ENCODE results near the gene SEMA3A. TPM values are rescaled to one million over a fixed set of nuclear protein-coding genes. Genes with fewer than 3 reads are reported as not detected.

The SEMA3A gene
- total and polyA plus RNA-seq, 2 experiments from 2014 or later: 24.5 to 48.4 TPM

GRCh38 chr7:83921941-83922607, 272.5 kb downstream of the SEMA3A start:
- no peak overlapping the region for H3K9ac ChIP-seq
- DNase-seq: peak; percentile 73

GRCh38 chr7:83921271-83921940, 273.2 kb downstream of the SEMA3A start:
- Histone ChIP-seq H2AFZ (no peak overlapping the region), H3K9me3 (ENCODE audit: low read depth) (no peaks in the 10 kb centered on the region), H3K4me1 (ENCODE audit: insufficient read depth) (no peaks in the 10 kb centered on the region), H3K4me3 (no peak overlapping the region), H3K79me2 (ENCODE audit: insufficient read depth) (no peaks in the 10 kb centered on the region), H4K20me1 (ENCODE audit: insufficient read depth) (no peaks in the 10 kb centered on the region), H3K27ac (no peak overlapping the region), H3K9ac (no peak overlapping the region), H3K36me3 (ENCODE audit: low read depth) (no peaks in the 10 kb centered on the region), H3K27me3 (replicated peaks; ENCODE audit: insufficient read depth) (no peaks in the 10 kb centered on the region), H3K4me2 (ENCODE audit: unreplicated experiment) (no peak overlapping the region), H3F3A (ENCODE audit: insufficient read depth) (peaks cover 10% of the 10 kb centered on the region; the same call in 1 of the 2 replicates), H3K9me2 (ENCODE audit: insufficient read depth) (no peaks in the 10 kb centered on the region)
- no peak for DNase-seq
- no peak for TF ChIP-seq EZH2 (IDR thresholded peaks at IDR 0.05; ENCODE audit: insufficient read depth, poor library complexity, severe bottlenecking)
- TF ChIP-seq EZH2phosphoT487 (IDR thresholded peaks at IDR 0.05; ENCODE audit: insufficient read depth, low read depth): no peak
- in situ Hi-C loops (cut with MboI): no loop called here
- WGBS, 2 experiments (ENCODE audit: low coverage in 1 of 2, low lambda C conversion rate in 2 of 2, missing lambda C conversion rate in 2 of 2): 94 to 95% methylated on average over 1 of the region's 1 CpG

More at GRCh38 chr7:83921941-83922607, 272.5 kb downstream of the SEMA3A start:
- H3K36me3 ChIP-seq (ENCODE audit: low read depth): no peaks in the 10 kb centered on the region
- peaks cover 10% of the 10 kb centered on the region; the same call in 1 of the 2 replicates for H3F3A ChIP-seq (ENCODE audit: insufficient read depth)
- no peak for TF ChIP-seq EZH2phosphoT487 (IDR thresholded peaks at IDR 0.05; ENCODE audit: insufficient read depth, low read depth)
- no peak for TF ChIP-seq EZH2 (IDR thresholded peaks at IDR 0.05; ENCODE audit: insufficient read depth, poor library complexity, severe bottlenecking)
- no peaks in the 10 kb centered on the region for H3K9me3 ChIP-seq (ENCODE audit: low read depth)
- no peaks in the 10 kb centered on the region for H3K27me3 ChIP-seq (replicated peaks; ENCODE audit: insufficient read depth)
- no peak overlapping the region for H3K4me2 ChIP-seq (ENCODE audit: unreplicated experiment)
- no peak overlapping the region for H2AFZ ChIP-seq
- in situ Hi-C loops (cut with MboI): no loop called here
- H4K20me1 ChIP-seq (ENCODE audit: insufficient read depth): no peaks in the 10 kb centered on the region
- H3K9me2 ChIP-seq (ENCODE audit: insufficient read depth): no peaks in the 10 kb centered on the region
- no peak overlapping the region for H3K4me3 ChIP-seq
- no peak overlapping the region for H3K27ac ChIP-seq
- H3K79me2 ChIP-seq (ENCODE audit: insufficient read depth): no peaks in the 10 kb centered on the region
- no peaks in the 10 kb centered on the region for H3K4me1 ChIP-seq (ENCODE audit: insufficient read depth)
- 3 to 4% methylated on average over 4 of the region's 4 CpGs for WGBS, 2 experiments (ENCODE audit: low coverage in 1 of 2, low lambda C conversion rate in 2 of 2, missing lambda C conversion rate in 2 of 2)

GRCh38 chr7:83918142-83918541, 276.4 kb downstream of the SEMA3A start:
- H3K4me3 ChIP-seq: no peak overlapping the region
- no peak overlapping the region for H3K9ac ChIP-seq
- no peaks in the 10 kb centered on the region for H3K9me3 ChIP-seq (ENCODE audit: low read depth)
- peaks cover 10% of the 10 kb centered on the region; the same call in 1 of the 2 replicates for H3F3A ChIP-seq (ENCODE audit: insufficient read depth)
- H3K27me3 ChIP-seq (replicated peaks; ENCODE audit: insufficient read depth): no peaks in the 10 kb centered on the region
- no peaks in the 10 kb centered on the region for H3K9me2 ChIP-seq (ENCODE audit: insufficient read depth)
- no peaks in the 10 kb centered on the region for H3K79me2 ChIP-seq (ENCODE audit: insufficient read depth)
- H3K4me1 ChIP-seq (ENCODE audit: insufficient read depth): no peaks in the 10 kb centered on the region
- no peaks in the 10 kb centered on the region for H4K20me1 ChIP-seq (ENCODE audit: insufficient read depth)
- no peaks in the 10 kb centered on the region for H3K36me3 ChIP-seq (ENCODE audit: low read depth)
- no peak overlapping the region for H3K27ac ChIP-seq
- no peak for DNase-seq
- in situ Hi-C loops (cut with MboI): no loop called here
- no peak overlapping the region for H2AFZ ChIP-seq
- no peak for TF ChIP-seq EZH2phosphoT487 (IDR thresholded peaks at IDR 0.05; ENCODE audit: insufficient read depth, low read depth)
- TF ChIP-seq EZH2 (IDR thresholded peaks at IDR 0.05; ENCODE audit: insufficient read depth, poor library complexity, severe bottlenecking): no peak
- no peak overlapping the region for H3K4me2 ChIP-seq (ENCODE audit: unreplicated experiment)
- WGBS, 2 experiments (ENCODE audit: low coverage in 1 of 2, low lambda C conversion rate in 2 of 2, missing lambda C conversion rate in 2 of 2): 95 to 97% methylated on average over 1 of the region's 1 CpG

GRCh38 chr7:83913174-83913573, 281.4 kb downstream of the SEMA3A start:
- H3K27me3 ChIP-seq (replicated peaks; ENCODE audit: insufficient read depth): no peaks in the 10 kb centered on the region
- H3F3A ChIP-seq (ENCODE audit: insufficient read depth): no peaks in the 10 kb centered on the region
- H3K9me2 ChIP-seq (ENCODE audit: insufficient read depth): no peaks in the 10 kb centered on the region
- H3K4me2 ChIP-seq (ENCODE audit: unreplicated experiment): no peak overlapping the region
- H3K79me2 ChIP-seq (ENCODE audit: insufficient read depth): no peaks in the 10 kb centered on the region
- H3K27ac ChIP-seq: no peak overlapping the region
- no peak for TF ChIP-seq EZH2phosphoT487 (IDR thresholded peaks at IDR 0.05; ENCODE audit: insufficient read depth, low read depth)
- no peak for DNase-seq
- H2AFZ ChIP-seq: no peak overlapping the region
- H3K4me1 ChIP-seq (ENCODE audit: insufficient read depth): no peaks in the 10 kb centered on the region
- no peaks in the 10 kb centered on the region for H3K36me3 ChIP-seq (ENCODE audit: low read depth)
- H4K20me1 ChIP-seq (ENCODE audit: insufficient read depth): no peaks in the 10 kb centered on the region
- no peaks in the 10 kb centered on the region for H3K9me3 ChIP-seq (ENCODE audit: low read depth)
- no peak overlapping the region for H3K9ac ChIP-seq
- no peak overlapping the region for H3K4me3 ChIP-seq
- in situ Hi-C loops (cut with MboI): no loop called here

Data from GM23248 (cell line).